Adipose tissue (tissue), 3 donors: ENCODE data around the gene MTFR2. TPM values are rescaled to one million over a fixed set of nuclear protein-coding genes. Genes with fewer than 3 reads are reported as not detected.

Experiments
- H3K27ac ChIP-seq: one replicate; pipeline ENCODE4 v1.5.1; 2013; ENCODE audit warnings: low read depth, low read length
- WGBS, 3 donors: extraction: QIAGEN DNeasy Blood & Tissue Kit; methylation state at CpG; one replicate each; pipeline ENCODE4 v1.1.7; 2013; 5-methylcytosine and 5-hydroxymethylcytosine counted together
- polyA plus RNA-seq, 3 donors: library from polyadenylated mRNA; stranded (reverse); fragments of 200-250 nt; gene quantifications; one replicate each; pipeline ENCODE4 v1.2.3, GENCODE V29; 2013
- donor health status: healthy with polysubstance abuse.
- donor health status: Bipolar disorder and iron deficiency.
- donor health status: healthy.

MTFR2 gene
- polyA plus RNA-seq = 1 to 10 TPM in 1 of 3 donors, under 1 TPM in 2; 0.38 to 1.0 (median 0.42) TPM

DNA sequence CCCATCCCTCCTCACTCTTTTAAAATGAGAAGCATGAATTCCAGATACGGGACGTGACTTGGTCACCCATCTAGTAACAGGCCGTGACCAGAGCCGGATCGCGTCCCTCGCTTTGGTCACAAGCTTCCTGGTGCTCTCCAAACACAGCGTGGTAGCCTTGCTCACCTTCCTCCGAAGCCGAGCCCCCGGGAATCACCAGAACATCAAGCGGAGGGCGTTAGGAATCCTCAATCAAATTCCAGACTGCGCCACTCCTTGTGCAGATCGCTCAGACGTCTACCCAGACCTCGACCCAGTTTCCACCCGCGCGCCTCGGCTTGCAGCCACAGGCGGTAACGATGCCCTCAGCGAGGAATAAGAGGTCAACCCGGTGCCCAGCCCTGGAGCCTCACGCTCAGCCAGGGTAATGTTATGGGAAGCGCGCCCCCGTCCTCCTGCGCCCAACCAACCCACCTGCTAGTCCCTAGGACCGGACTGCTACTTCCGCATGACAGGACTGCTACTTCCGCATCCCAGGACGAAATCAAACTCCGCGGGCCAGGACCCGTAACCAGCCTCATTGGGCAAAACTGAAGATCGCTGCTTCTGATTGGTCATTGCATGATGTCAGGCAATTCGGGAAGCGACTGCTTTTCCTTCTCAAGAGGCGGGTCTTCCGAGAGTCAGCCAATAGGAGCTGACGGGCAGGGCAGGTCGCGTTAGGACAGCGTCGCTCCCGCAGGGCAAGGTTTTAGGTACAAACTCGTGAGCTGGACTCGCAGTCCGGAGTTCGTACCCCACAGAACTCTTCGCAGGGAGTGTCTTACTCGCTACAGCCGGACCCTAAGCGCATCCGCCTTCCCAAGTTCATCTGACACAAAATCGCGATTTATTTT lies at the start of gene MTFR2:
Gene MTFR2 (minus strand): TSS at position 501 of the 875 bp plus-strand sequence. CDS start 1,212 bp downstream, outside the sequence.
- 0% methylated on average over 59 of the region's 59 CpGs for WGBS, 3 donors
- no peak within 1 kb of the TSS for H3K27ac ChIP-seq

DNA sequence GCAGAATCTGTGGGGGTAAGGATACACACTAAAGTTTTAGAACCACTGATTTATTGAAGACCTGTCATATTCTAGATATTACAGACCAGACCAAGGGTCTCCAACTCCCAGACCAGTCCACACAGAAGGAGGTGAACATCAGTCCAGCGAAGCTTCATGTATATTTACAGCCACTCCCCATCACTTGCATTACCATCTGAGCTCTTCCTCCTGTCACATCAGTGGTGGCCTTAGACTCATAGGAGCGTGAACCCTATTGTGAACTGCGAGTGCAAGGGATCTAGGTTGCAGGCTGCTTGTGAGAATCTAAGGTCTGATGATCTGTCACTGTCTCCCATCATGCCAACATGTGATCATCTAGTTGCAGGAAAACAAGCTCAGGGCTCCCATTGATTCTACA lies 44.5 kb upstream of the MTFR2 start:
- WGBS, 3 donors = 92 to 97% (median 94%) methylated on average over 3 of the region's 3 CpGs
- H3K27ac ChIP-seq = no peak overlapping the region

GRCh38 chr6:136290410-136291010 lies 40.4 kb upstream of the MTFR2 start:
- WGBS, 3 donors = 2 to 4% (median 4%) methylated on average over 22 of the region's 22 CpGs
- peak overlapping the region; percentile 97 for H3K27ac ChIP-seq

DNA sequence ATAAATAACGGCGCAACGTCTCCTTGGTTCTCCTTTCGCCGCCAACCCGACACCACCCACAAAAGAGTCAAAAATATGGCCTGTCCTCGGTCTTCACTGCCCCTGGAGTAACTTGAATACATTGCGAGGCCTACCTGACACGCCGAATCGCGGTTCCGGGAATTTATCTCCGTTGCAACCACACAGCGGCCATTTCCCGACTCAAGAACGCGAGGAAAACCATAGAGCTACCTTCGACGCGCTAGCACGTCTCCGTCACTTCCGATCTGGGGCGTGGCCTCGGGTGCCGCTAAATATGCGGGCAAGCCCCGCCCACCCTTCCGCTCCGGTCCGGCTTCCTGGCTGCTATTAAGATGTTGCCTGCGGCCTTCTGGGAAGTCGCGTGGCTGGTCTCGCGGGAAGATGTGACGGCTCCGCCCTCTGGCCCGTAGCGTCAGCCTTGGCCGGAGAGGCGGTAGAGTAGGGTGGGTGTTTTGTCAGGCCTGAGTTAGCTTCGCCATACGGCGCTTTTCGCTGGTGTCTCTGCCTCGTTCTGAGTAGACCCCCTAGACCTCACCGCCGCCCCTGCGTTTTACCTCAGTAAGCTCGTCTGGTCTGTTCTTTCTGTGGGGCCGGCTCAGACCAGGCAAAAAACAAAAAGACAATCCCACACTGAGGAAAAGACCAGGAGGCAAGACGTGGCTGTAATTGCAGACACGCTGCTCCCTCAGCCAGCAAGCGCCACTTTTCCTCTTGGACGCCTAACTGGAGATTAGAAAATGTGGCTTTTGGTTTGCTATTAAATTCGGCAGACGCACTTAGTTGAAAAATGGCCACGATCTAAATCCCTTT lies 39.7 kb upstream of the MTFR2 start, which contains the start of gene BCLAF1:
Gene BCLAF1 (minus strand): TSS at position 268 of the 831 bp plus-strand sequence. CDS start 9,980 bp downstream, outside the sequence.
- H3K27ac ChIP-seq = peak within 1 kb of the TSS; percentile 99
- WGBS, 3 donors = 0% methylated on average over 60 of the region's 60 CpGs

GRCh38 chr6:136289327-136289578 lies 39.1 kb upstream of the MTFR2 start:
- 0 to 1% (median 1%) methylated on average over 34 of the region's 34 CpGs for WGBS, 3 donors
- peak overlapping the region; percentile 99 for H3K27ac ChIP-seq

GRCh38 chr6:136288566-136289326 lies 38.6 kb upstream of the MTFR2 start:
- H3K27ac ChIP-seq = peak overlapping the region; percentile 99
- 0 to 1% (median 0%) methylated on average over 34 of the region's 34 CpGs for WGBS, 3 donors

DNA sequence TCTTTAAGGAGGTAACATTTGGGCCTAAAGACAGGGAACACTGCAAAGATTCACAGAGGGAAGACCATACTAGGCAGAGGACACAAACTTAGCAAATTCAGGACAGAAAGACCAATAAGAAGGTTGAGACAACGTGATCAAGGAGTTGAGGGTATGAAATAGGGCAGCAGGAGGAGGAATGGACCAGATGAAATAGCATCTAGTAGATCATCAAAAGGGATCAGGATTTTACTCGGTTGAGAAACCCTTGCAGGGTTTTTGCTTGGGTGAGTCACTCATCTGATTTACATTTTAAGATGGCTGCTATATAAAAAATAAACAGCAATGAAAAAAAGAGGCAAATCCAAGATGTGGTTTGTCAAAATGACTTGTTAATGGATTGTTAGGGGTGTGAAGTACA lies 34.8 kb upstream of the MTFR2 start:
- 16 to 33% (median 31%) methylated on average over 2 of the region's 2 CpGs for WGBS, 3 donors
- H3K27ac ChIP-seq = no peak overlapping the region

- WGBS, 3 donors = 49 to 69% (median 63%) methylated on average over 4 of the region's 4 CpGs
- H3K27ac ChIP-seq = no peak overlapping the region
Observed at GRCh38 chr6:136282906-136283305, 32.8 kb upstream of the MTFR2 start.

- H3K27ac ChIP-seq = no peak overlapping the region
- 55 to 91% (median 88%) methylated on average over 3 of the region's 3 CpGs for WGBS, 3 donors
Observed at GRCh38 chr6:136280032-136280609, 30.0 kb upstream of the MTFR2 start.

DNA sequence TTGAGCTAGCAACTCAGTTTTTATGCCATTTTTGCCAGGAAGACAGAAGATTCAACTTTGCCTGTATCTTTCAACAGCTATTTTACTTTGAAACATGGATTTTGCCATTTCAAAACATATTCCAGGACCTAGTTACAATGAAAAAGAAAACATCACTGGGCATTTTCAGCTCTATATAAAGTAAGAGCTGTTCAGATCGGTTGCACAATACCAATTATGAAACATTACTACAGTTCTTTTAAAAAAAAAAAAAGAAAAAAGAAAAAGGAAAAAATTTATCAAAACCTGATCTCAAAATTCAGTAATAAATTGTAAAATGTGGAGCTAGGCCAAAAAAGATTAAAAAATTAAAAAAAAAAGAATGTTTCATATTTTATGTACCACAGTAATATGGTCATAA lies 24.0 kb upstream of the MTFR2 start:
- H3K27ac ChIP-seq = no peak overlapping the region
- 37 to 86% (median 51%) methylated on average over 1 of the region's 1 CpG for WGBS, 3 donors

DNA sequence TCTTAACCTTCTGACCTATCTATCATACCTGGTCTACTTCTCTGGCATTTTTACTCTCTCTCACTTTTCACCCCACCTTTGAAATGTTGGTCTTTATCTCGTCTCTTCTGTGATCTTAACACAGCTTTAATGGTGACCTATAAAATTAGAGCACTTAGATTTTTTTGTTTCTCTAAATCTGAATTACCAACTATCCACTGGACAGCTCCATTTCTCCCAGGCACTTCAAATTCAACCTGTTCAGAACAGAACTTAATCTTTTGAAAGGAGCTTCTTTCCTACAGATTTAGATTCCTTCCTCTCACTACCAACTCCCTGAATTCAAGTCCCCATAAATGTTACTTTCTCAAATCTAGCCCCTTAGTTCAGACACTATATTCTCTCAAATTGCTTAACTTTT lies 15.0 kb upstream of the MTFR2 start:
- H3K27ac ChIP-seq = no peak overlapping the region
- 86 to 100% (median 90%) methylated on average over 1 of the region's 1 CpG for WGBS, 3 donors

GRCh38 chr6:136262940-136263339 lies 12.8 kb upstream of the MTFR2 start:
- H3K27ac ChIP-seq = no peak overlapping the region
- WGBS, 3 donors = 76 to 88% (median 79%) methylated on average over 1 of the region's 1 CpG

- H3K27ac ChIP-seq = no peak overlapping the region
Observed at GRCh38 chr6:136254851-136255466, 4.8 kb upstream of the MTFR2 start.

DNA sequence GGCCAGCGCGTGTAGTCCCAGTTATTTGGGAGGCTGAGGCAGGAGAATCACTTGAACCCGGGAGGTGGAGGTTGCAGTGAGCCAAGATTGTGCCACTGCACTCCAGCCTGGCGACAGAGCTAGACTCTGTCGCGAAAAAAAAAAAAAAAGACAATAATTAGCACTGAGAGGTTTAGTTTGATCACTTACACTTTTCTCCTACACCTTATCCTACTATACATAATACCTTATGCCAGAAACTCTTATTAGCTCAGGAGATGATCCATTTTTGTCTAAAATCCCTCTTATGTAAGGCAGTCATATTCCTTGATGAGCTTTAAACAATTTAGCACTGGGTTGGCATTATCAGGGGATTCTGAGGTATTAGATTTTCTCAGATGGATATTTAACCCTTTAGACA lies 3.6 kb upstream of the MTFR2 start:
- no peak overlapping the region for H3K27ac ChIP-seq
- 71 to 83% (median 77%) methylated on average over 6 of the region's 6 CpGs for WGBS, 3 donors

- WGBS, 3 donors = 59 to 72% (median 70%) methylated on average over 2 of the region's 2 CpGs
- H3K27ac ChIP-seq = no peak overlapping the region
Observed at GRCh38 chr6:136252441-136252840, 2.3 kb upstream of the MTFR2 start.

GRCh38 chr6:136251394-136251793 lies 1.3 kb upstream of the MTFR2 start:
- no peak overlapping the region for H3K27ac ChIP-seq
- 30 to 48% (median 44%) methylated on average over 4 of the region's 4 CpGs for WGBS, 3 donors

DNA sequence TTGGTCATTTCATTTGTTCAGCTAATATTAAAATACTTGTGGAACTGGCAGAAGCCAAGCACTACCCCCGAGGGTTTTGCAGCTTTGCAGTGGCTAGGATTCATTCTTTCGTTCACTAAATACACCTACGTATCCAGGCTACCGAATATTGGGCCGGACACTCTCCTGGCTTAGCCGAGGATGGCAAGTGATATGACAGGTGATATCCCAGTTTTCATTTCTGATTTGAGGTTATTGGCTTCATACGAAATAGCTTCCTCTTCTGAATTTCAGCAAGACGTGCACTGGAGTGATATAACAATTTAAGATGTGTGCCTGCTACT lies 536 bp upstream of the MTFR2 start:
- H3K27ac ChIP-seq = no peak overlapping the region
- 1 to 2% (median 1%) methylated on average over 8 of the region's 8 CpGs for WGBS, 3 donors

- 27 to 29% (median 29%) methylated on average over 6 of the region's 6 CpGs for WGBS, 3 donors
- no peak overlapping the region for H3K27ac ChIP-seq
Observed at GRCh38 chr6:136249336-136249735, 775 bp downstream of the MTFR2 start.
